Measurements from ENCODE around the gene ELMO3. TPM values are rescaled to one million over a fixed set of nuclear protein-coding genes. Genes with fewer than 3 reads are reported as not detected.

ELMO3 gene
- polyA plus RNA-seq, 6 donors from 2014 or later = 0.14 to 0.48 (median 0.39) TPM; not detected in 1

- Mint-ChIP-seq H3K36me3 (no peaks in the 10 kb centered on the region), H3K27ac (peak overlapping the region in 3 of 6 donors; percentile 59 to 91 (median 76)), H3K4me3 (peak overlapping the region; percentile 77 to 96 (median 84)), H3K27me3 (peaks cover 0 to 33% (median 23%) of the 10 kb centered on the region in 3 donors), H3K4me1 (peaks cover 36 to 39% (median 36%) of the 10 kb centered on the region in 3 donors), H3K9me3 (no peaks in the 10 kb centered on the region)
- ATAC-seq (ENCODE audit: low read depth in 2 of 2) = no peak
- DNase-seq = no peak
These were observed 50.5 kb downstream of the ELMO3 start for GRCh38 chr16:67249178-67250044.

- H3K9me3 Mint-ChIP-seq = no peaks in the 10 kb centered on the region
- DNase-seq (no peak), ATAC-seq (ENCODE audit: low read depth in 2 of 2) (no peak)
- H3K27me3 Mint-ChIP-seq = peaks cover 0 to 33% (median 23%) of the 10 kb centered on the region in 3 donors
- peak overlapping the region in 1 of 6 donors; percentile 2 for H3K27ac Mint-ChIP-seq
- H3K36me3 Mint-ChIP-seq = no peaks in the 10 kb centered on the region
- peak overlapping the region in 7 of 8 donors; percentile 77 to 96 (median 84) for H3K4me3 Mint-ChIP-seq
- H3K4me1 Mint-ChIP-seq = peaks cover 31 to 34% (median 31%) of the 10 kb centered on the region in 3 donors
These were observed 51.1 kb downstream of the ELMO3 start for GRCh38 chr16:67250045-67250327.

- Mint-ChIP-seq H3K27ac (no peak overlapping the region), H3K27me3 (peaks cover 8 to 53% (median 40%) of the 10 kb centered on the region in 3 donors), H3K9me3 (no peaks in the 10 kb centered on the region), H3K36me3 (no peaks in the 10 kb centered on the region), H3K4me3 (peak overlapping the region in 1 of 8 donors; percentile 12), H3K4me1 (peaks cover 14 to 19% (median 17%) of the 10 kb centered on the region in 3 donors)
- no peak for DNase-seq
- no peak for ATAC-seq (ENCODE audit: low read depth in 2 of 2)
These were observed 53.9 kb downstream of the ELMO3 start for GRCh38 chr16:67252609-67253497.

Other genes with a start within 250 kb of the ELMO3 start
- under 1 TPM in 1 of 6 donors, not detected in 5; 0.66 TPM for gene CES3, start 237.9 kb upstream of the ELMO3 start, polyA plus RNA-seq (ENCODE audit: low read depth in 6 of 6)
- gene CES4A, start 210.5 kb upstream of the ELMO3 start, polyA plus RNA-seq (ENCODE audit: low read depth in 6 of 6) = 1 to 10 TPM in 4 of 6 donors, under 1 TPM in 2; 0.61 to 5.8 (median 1.4) TPM
- gene CBFB, start 170.0 kb upstream of the ELMO3 start, polyA plus RNA-seq (ENCODE audit: low read depth in 6 of 6) = 10 to 100 TPM; 51.8 to 94.4 (median 70.5) TPM
- 10 to 100 TPM in 2 of 6 donors, 1 to 10 TPM in 3, not detected in 1; 8.8 to 13.2 (median 10.0) TPM for gene PHAF1, start 89.2 kb upstream of the ELMO3 start, polyA plus RNA-seq (ENCODE audit: low read depth in 6 of 6)
- under 1 TPM in 4 of 6 donors, not detected in 2; 0.09 to 0.73 (median 0.36) TPM for gene B3GNT9, start 48.1 kb upstream of the ELMO3 start, polyA plus RNA-seq (ENCODE audit: low read depth in 6 of 6)
- 10 to 100 TPM; 46.2 to 62.9 (median 54.4) TPM for gene TRADD, start 39.2 kb upstream of the ELMO3 start, polyA plus RNA-seq (ENCODE audit: low read depth in 6 of 6)
- 1 to 10 TPM in 5 of 6 donors, not detected in 1; 1.0 to 2.0 (median 1.5) TPM for gene FBXL8, start 39.2 kb upstream of the ELMO3 start, polyA plus RNA-seq (ENCODE audit: low read depth in 6 of 6)
- not detected for gene HSF4, start 34.4 kb upstream of the ELMO3 start, polyA plus RNA-seq (ENCODE audit: low read depth in 6 of 6)
- gene NOL3, start 28.6 kb upstream of the ELMO3 start, polyA plus RNA-seq (ENCODE audit: low read depth in 6 of 6) = under 1 TPM in 1 of 6 donors, not detected in 5; 0.27 TPM
- under 1 TPM in 4 of 6 donors, not detected in 2; 0.33 to 0.40 (median 0.40) TPM for gene MATCAP1, start 15.2 kb upstream of the ELMO3 start, polyA plus RNA-seq (ENCODE audit: low read depth in 6 of 6)
- gene EXOC3L1, start 9.0 kb upstream of the ELMO3 start, polyA plus RNA-seq (ENCODE audit: low read depth in 6 of 6) = under 1 TPM in 3 of 6 donors, not detected in 3; 0.12 to 0.19 (median 0.15) TPM
- gene E2F4, start 7.0 kb upstream of the ELMO3 start, polyA plus RNA-seq (ENCODE audit: low read depth in 6 of 6) = 10 to 100 TPM; 54.0 to 75.9 (median 61.7) TPM
- 10 to 100 TPM; 44.9 to 66.7 (median 55.0) TPM for gene TMEM208, start 28.0 kb downstream of the ELMO3 start, polyA plus RNA-seq (ENCODE audit: low read depth in 6 of 6)
- 1 to 10 TPM; 1.4 to 4.8 (median 2.3) TPM for gene FHOD1, start 48.4 kb downstream of the ELMO3 start, polyA plus RNA-seq (ENCODE audit: low read depth in 6 of 6)
- gene SLC9A5, start 49.8 kb downstream of the ELMO3 start, polyA plus RNA-seq (ENCODE audit: low read depth in 6 of 6) = under 1 TPM in 4 of 6 donors, not detected in 2; 0.08 to 0.14 (median 0.10) TPM
- 1 to 10 TPM in 1 of 6 donors, under 1 TPM in 4, not detected in 1; 0.13 to 6.0 (median 0.62) TPM for gene PLEKHG4, start 80.4 kb downstream of the ELMO3 start, polyA plus RNA-seq (ENCODE audit: low read depth in 6 of 6)
- gene KCTD19, start 127.6 kb downstream of the ELMO3 start, polyA plus RNA-seq (ENCODE audit: low read depth in 6 of 6) = under 1 TPM in 1 of 6 donors, not detected in 5; 0.26 TPM
- gene LRRC36, start 127.7 kb downstream of the ELMO3 start, polyA plus RNA-seq (ENCODE audit: low read depth in 6 of 6) = under 1 TPM in 1 of 6 donors, not detected in 5; 0.48 TPM
- gene TPPP3, start 194.4 kb downstream of the ELMO3 start, polyA plus RNA-seq (ENCODE audit: low read depth in 6 of 6) = not detected
- under 1 TPM in 3 of 6 donors, not detected in 3; 0.17 to 0.23 (median 0.21) TPM for gene ZDHHC1, start 217.3 kb downstream of the ELMO3 start, polyA plus RNA-seq (ENCODE audit: low read depth in 6 of 6)
- not detected for gene HSD11B2, start 232.0 kb downstream of the ELMO3 start, polyA plus RNA-seq (ENCODE audit: low read depth in 6 of 6)